ENCODE measurements around the gene ESF1.

Gene ESF1

GRCh38 chr20:13814672-13815071 lies 30.0 kb upstream of the ESF1 start:
- 96 to 100% methylated on average over 4 of the region's 4 CpGs for WGBS, 2 experiments
- Histone ChIP-seq H3K36me3 (ENCODE audit: control insufficient read depth, insufficient read depth, low read length) (peaks cover 28% of the 10 kb centered on the region), H3K4me1 (ENCODE audit: control insufficient read depth, insufficient read depth, low read length) (no peaks in the 10 kb centered on the region), H3K9me3 (ENCODE audit: control insufficient read depth, low read length) (no peaks in the 10 kb centered on the region), H3K27me3 (ENCODE audit: control insufficient read depth, insufficient read depth, low read length, poor library complexity, severe bottlenecking) (no peaks in the 10 kb centered on the region), H3K4me3 (ENCODE audit: insufficient read depth, low read depth, low read length) (no peak overlapping the region), H3K27ac (ENCODE audit: insufficient read depth, low read depth, low read length, poor library complexity, severe bottlenecking) (no peak overlapping the region)

DNA sequence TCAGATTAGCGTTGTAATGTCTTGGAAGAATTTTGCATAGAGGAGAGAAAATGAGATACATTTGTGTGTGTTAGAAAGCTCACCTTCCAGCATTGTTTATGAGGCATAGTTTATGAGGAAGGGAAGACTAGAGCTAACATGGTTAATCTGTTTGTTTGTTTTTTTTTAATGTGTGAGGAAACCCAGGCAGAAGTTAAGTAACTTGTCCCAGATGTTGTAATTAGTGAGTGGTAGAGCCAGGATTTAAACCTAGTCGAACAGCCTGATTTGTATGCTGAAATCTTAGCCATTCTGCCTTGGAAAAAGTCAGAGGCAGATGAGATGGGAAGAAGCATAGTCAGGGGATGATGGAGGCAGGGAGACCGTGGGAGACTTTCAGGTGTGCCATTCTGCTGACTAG lies 29.2 kb upstream of the ESF1 start:
- H3K4me3 ChIP-seq (ENCODE audit: insufficient read depth, low read depth, low read length), result no peak overlapping the region
- WGBS, 2 experiments, result 75 to 81% methylated on average over 3 of the region's 3 CpGs
- H3K4me1 ChIP-seq (ENCODE audit: control insufficient read depth, insufficient read depth, low read length), result no peaks in the 10 kb centered on the region
- H3K27ac ChIP-seq (ENCODE audit: insufficient read depth, low read depth, low read length, poor library complexity, severe bottlenecking), result no peak overlapping the region
- no peaks in the 10 kb centered on the region for H3K9me3 ChIP-seq (ENCODE audit: control insufficient read depth, low read length)
- H3K27me3 ChIP-seq (ENCODE audit: control insufficient read depth, insufficient read depth, low read length, poor library complexity, severe bottlenecking), result no peaks in the 10 kb centered on the region
- H3K36me3 ChIP-seq (ENCODE audit: control insufficient read depth, insufficient read depth, low read length), result peaks cover 28% of the 10 kb centered on the region

GRCh38 chr20:13810446-13810845 lies 25.7 kb upstream of the ESF1 start:
- H3K27me3 ChIP-seq (ENCODE audit: control insufficient read depth, insufficient read depth, low read length, poor library complexity, severe bottlenecking), result no peaks in the 10 kb centered on the region
- no peak overlapping the region for H3K27ac ChIP-seq (ENCODE audit: insufficient read depth, low read depth, low read length, poor library complexity, severe bottlenecking)
- no peaks in the 10 kb centered on the region for H3K9me3 ChIP-seq (ENCODE audit: control insufficient read depth, low read length)
- peaks cover 14% of the 10 kb centered on the region for H3K36me3 ChIP-seq (ENCODE audit: control insufficient read depth, insufficient read depth, low read length)
- H3K4me3 ChIP-seq (ENCODE audit: insufficient read depth, low read depth, low read length), result no peak overlapping the region
- H3K4me1 ChIP-seq (ENCODE audit: control insufficient read depth, insufficient read depth, low read length), result no peaks in the 10 kb centered on the region

- no peaks in the 10 kb centered on the region for H3K27me3 ChIP-seq (ENCODE audit: control insufficient read depth, insufficient read depth, low read length, poor library complexity, severe bottlenecking)
- no peaks in the 10 kb centered on the region for H3K9me3 ChIP-seq (ENCODE audit: control insufficient read depth, low read length)
- no peaks in the 10 kb centered on the region for H3K4me1 ChIP-seq (ENCODE audit: control insufficient read depth, insufficient read depth, low read length)
- WGBS, 2 experiments, result 95 to 96% methylated on average over 3 of the region's 3 CpGs
- H3K27ac ChIP-seq (ENCODE audit: insufficient read depth, low read depth, low read length, poor library complexity, severe bottlenecking), result no peak overlapping the region
- peaks cover 9% of the 10 kb centered on the region for H3K36me3 ChIP-seq (ENCODE audit: control insufficient read depth, insufficient read depth, low read length)
- no peak overlapping the region for H3K4me3 ChIP-seq (ENCODE audit: insufficient read depth, low read depth, low read length)
Observed at GRCh38 chr20:13809855-13810254, 25.1 kb upstream of the ESF1 start.

DNA sequence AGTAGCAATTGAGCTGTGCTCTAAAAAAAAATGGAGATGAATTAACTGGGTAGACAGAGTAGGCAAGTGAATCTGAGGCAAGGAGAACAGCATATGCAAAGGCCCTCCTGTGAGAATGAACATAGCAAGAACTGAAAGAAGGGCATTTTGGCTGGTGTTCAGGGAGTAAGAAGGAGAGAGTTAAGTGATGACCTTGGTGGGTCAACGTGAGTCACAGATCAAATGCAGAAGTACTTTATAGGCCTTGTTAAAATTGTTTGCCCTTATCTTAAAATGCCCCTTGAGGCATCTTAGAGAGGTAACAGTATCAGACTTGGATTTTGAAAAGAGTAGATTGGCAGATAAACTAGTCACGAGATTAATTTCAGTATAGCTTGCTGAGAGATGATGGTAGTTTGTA lies 24.7 kb upstream of the ESF1 start:
- 89 to 92% methylated on average over 2 of the region's 2 CpGs for WGBS, 2 experiments
- Histone ChIP-seq H3K4me1 (ENCODE audit: control insufficient read depth, insufficient read depth, low read length) (no peaks in the 10 kb centered on the region), H3K36me3 (ENCODE audit: control insufficient read depth, insufficient read depth, low read length) (peaks cover 7% of the 10 kb centered on the region)

GRCh38 chr20:13800728-13801134 lies 16.0 kb upstream of the ESF1 start:
- 93 to 94% methylated on average over 7 of the region's 7 CpGs for WGBS, 2 experiments
- no peak overlapping the region for H3K4me3 ChIP-seq (ENCODE audit: insufficient read depth, low read depth, low read length)
- no peaks in the 10 kb centered on the region for H3K27me3 ChIP-seq (ENCODE audit: control insufficient read depth, insufficient read depth, low read length, poor library complexity, severe bottlenecking)
- peaks cover 14% of the 10 kb centered on the region for H3K36me3 ChIP-seq (ENCODE audit: control insufficient read depth, insufficient read depth, low read length)
- H3K9me3 ChIP-seq (ENCODE audit: control insufficient read depth, low read length), result no peaks in the 10 kb centered on the region
- H3K4me1 ChIP-seq (ENCODE audit: control insufficient read depth, insufficient read depth, low read length), result no peaks in the 10 kb centered on the region
- no peak overlapping the region for H3K27ac ChIP-seq (ENCODE audit: insufficient read depth, low read depth, low read length, poor library complexity, severe bottlenecking)

More for the DNA sequence above, 24.7 kb upstream of the ESF1 start:
- no peak overlapping the region for H3K4me3 ChIP-seq (ENCODE audit: insufficient read depth, low read depth, low read length)
- no peaks in the 10 kb centered on the region for H3K9me3 ChIP-seq (ENCODE audit: control insufficient read depth, low read length)
- no peaks in the 10 kb centered on the region for H3K27me3 ChIP-seq (ENCODE audit: control insufficient read depth, insufficient read depth, low read length, poor library complexity, severe bottlenecking)
- no peak overlapping the region for H3K27ac ChIP-seq (ENCODE audit: insufficient read depth, low read depth, low read length, poor library complexity, severe bottlenecking)

GRCh38 chr20:13799974-13800373 lies 15.3 kb upstream of the ESF1 start:
- peaks cover 21% of the 10 kb centered on the region for H3K36me3 ChIP-seq (ENCODE audit: control insufficient read depth, insufficient read depth, low read length)
- WGBS, 2 experiments, result 90 to 100% methylated on average over 2 of the region's 2 CpGs
- no peak overlapping the region for H3K27ac ChIP-seq (ENCODE audit: insufficient read depth, low read depth, low read length, poor library complexity, severe bottlenecking)
- H3K4me3 ChIP-seq (ENCODE audit: insufficient read depth, low read depth, low read length), result no peak overlapping the region
- no peaks in the 10 kb centered on the region for H3K9me3 ChIP-seq (ENCODE audit: control insufficient read depth, low read length)
- H3K4me1 ChIP-seq (ENCODE audit: control insufficient read depth, insufficient read depth, low read length), result no peaks in the 10 kb centered on the region
- H3K27me3 ChIP-seq (ENCODE audit: control insufficient read depth, insufficient read depth, low read length, poor library complexity, severe bottlenecking), result no peaks in the 10 kb centered on the region

GRCh38 chr20:13799040-13799439 lies 14.3 kb upstream of the ESF1 start:
- no peak overlapping the region for H3K4me3 ChIP-seq (ENCODE audit: insufficient read depth, low read depth, low read length)
- WGBS, 2 experiments, result 89 to 90% methylated on average over 5 of the region's 5 CpGs
- H3K27ac ChIP-seq (ENCODE audit: insufficient read depth, low read depth, low read length, poor library complexity, severe bottlenecking), result no peak overlapping the region
- H3K27me3 ChIP-seq (ENCODE audit: control insufficient read depth, insufficient read depth, low read length, poor library complexity, severe bottlenecking), result no peaks in the 10 kb centered on the region
- H3K9me3 ChIP-seq (ENCODE audit: control insufficient read depth, low read length), result no peaks in the 10 kb centered on the region
- H3K36me3 ChIP-seq (ENCODE audit: control insufficient read depth, insufficient read depth, low read length), result peaks cover 27% of the 10 kb centered on the region
- H3K4me1 ChIP-seq (ENCODE audit: control insufficient read depth, insufficient read depth, low read length), result no peaks in the 10 kb centered on the region

GRCh38 chr20:13794667-13795066 lies 9.9 kb upstream of the ESF1 start:
- Histone ChIP-seq H3K36me3 (ENCODE audit: control insufficient read depth, insufficient read depth, low read length) (peaks cover 44% of the 10 kb centered on the region), H3K4me1 (ENCODE audit: control insufficient read depth, insufficient read depth, low read length) (no peaks in the 10 kb centered on the region), H3K27me3 (ENCODE audit: control insufficient read depth, insufficient read depth, low read length, poor library complexity, severe bottlenecking) (no peaks in the 10 kb centered on the region), H3K4me3 (ENCODE audit: insufficient read depth, low read depth, low read length) (no peak overlapping the region), H3K9me3 (ENCODE audit: control insufficient read depth, low read length) (no peaks in the 10 kb centered on the region), H3K27ac (ENCODE audit: insufficient read depth, low read depth, low read length, poor library complexity, severe bottlenecking) (no peak overlapping the region)
- 96 to 98% methylated on average over 4 to 6 of the region's 6 CpGs for WGBS, 2 experiments

DNA sequence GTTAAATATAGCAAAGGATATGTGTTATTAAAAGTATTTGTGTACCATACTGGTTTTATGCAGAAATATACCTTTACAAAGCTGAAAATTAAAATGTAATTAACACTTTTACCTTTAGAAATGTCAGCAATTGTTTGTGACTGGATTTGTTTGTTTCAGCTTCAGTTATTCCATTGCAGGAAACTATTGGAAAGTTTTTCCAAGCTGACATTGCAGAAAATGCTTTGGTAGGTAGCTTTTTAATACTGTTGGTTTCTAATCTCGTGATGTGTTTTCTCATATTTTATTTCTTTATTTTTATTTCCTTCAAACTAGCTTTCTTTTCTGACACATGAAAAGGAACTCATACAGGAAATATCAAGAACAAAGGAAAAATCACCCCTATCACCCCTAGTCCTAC lies 8.3 kb upstream of the ESF1 start:
- Histone ChIP-seq H3K27me3 (ENCODE audit: control insufficient read depth, insufficient read depth, low read length, poor library complexity, severe bottlenecking) (no peaks in the 10 kb centered on the region), H3K4me3 (ENCODE audit: insufficient read depth, low read depth, low read length) (no peak overlapping the region), H3K27ac (ENCODE audit: insufficient read depth, low read depth, low read length, poor library complexity, severe bottlenecking) (no peak overlapping the region), H3K36me3 (ENCODE audit: control insufficient read depth, insufficient read depth, low read length) (peaks cover 44% of the 10 kb centered on the region), H3K4me1 (ENCODE audit: control insufficient read depth, insufficient read depth, low read length) (no peaks in the 10 kb centered on the region), H3K9me3 (ENCODE audit: control insufficient read depth, low read length) (no peaks in the 10 kb centered on the region)
- WGBS, 2 experiments, result no CpG with 5 or more reads among the region's 1 CpG
